GM19452 (cell line): ENCODE results near the gene HELT.

Experiments used
- ATAC-seq: cut with Tn5 transposase; IDR thresholded peaks from one replicate; pipeline ENCODE4 v1.9.1; 2021; ENCODE audit not compliant: unreplicated experiment

The HELT gene

DNA sequence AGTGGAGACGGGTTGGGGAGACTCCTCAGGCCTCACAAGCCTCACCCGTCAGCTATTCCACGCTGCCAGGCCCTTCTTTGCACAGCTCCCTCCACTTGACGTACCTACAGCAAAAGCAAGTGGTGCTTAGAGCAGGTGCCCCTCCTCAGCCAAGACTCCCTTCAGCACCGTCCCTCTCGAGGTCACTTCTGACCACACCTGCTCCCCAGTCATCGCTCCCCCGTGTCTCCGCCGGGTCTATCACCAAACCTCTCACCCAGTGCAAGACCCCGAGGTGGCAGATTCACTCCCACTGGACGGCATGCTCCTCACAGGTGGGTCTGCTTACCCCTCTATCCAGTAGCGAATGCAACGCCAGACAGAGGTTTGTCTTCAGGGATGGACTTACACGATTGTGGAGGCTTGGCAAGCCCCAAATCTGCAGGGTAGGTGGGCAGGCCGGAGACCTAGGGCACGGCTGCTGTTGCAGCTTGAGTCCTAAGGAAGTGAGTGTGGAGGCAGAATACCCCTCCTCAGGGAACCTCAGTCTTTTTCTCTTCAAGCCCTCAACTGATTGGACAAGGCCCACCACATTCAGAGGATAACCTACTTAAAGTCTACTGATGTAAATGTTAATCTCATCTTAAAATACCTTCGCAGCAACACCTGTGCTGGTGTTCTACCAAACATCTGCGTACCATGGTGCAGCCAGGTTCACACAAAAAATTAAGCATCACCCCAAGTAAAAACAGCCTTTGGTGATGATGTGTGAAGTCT, 14.5 kb upstream of the HELT start:
- ATAC-seq, result no peak

DNA sequence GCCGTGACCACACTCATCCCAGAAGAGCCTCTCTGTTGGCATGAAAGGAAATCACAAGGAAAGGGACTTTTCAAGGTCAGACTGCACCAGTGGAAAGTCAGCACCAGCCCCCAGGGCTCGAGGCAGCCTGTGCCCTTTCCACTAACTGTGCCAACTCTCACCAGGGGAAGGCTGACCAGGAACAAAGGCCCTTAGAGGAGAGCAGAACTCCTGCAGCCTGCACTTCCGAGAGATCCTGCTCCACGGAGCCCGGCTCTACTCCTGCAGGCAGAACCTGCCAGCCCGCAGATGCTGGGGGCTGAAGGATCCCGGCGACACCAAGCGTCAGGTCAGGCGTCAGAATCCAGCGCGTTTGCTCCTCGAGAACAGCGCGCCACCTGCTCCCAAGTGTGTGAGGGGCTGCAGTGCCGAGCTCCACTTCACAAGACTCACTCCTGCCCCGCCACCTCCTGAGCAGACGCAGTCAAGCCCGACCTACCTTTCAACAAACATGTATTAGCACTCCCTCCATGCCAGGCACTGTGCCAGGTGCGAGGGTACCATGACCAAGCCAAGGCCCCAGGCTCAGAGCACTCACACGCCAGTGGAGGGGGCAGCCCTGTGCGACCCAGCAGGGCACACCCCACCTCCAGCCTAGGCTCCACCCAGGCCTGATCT, 13.6 kb upstream of the HELT start:
- ATAC-seq, result peak; percentile 39

DNA sequence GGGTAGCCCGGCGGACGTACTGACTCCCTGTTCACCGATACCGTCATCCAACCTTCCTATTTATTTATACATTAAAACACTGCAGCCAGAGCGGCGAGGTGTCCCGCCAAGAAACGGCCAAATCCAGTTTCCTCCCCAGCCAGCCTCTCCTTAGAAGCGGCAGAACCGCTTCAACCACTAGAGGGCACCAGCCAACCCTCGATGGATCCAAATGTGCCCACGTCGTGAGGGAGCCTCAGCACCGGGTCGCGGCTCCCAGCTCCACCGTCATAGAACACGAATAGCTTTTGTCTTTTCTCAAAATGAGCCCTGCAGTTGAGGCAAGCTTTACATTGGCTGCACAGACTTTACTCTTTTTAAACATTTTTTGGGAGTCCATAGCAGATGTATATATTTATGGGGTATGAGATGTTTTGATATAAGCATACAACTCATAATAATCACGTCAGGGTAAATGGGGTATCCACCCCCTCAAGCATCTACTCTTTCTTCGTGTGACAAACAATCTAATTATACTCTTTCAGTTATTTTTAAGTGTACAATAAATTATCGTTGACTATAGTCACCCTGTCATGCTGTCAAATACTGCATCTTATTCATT, 13.0 kb upstream of the HELT start:
- peak; percentile 94 for ATAC-seq

DNA sequence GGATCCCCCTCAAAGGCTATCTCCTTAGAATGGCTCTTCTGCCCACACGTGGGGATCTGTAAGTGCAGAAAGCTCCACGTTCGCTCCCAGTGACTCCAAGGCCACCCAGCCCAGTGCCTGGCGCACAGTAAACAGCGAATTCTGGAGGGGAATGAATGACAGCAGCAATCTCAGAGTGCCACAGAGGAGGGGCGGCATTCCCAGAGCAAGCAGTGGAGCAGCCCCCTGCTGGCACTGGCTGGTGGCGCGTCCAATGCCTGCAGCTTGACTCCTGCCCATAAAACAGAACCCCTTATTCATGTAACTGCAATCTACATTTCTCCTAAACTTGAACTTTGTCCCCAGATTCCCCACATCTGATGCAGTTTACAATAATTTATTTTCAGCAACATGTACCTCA, 6.9 kb upstream of the HELT start:
- no peak for ATAC-seq

DNA sequence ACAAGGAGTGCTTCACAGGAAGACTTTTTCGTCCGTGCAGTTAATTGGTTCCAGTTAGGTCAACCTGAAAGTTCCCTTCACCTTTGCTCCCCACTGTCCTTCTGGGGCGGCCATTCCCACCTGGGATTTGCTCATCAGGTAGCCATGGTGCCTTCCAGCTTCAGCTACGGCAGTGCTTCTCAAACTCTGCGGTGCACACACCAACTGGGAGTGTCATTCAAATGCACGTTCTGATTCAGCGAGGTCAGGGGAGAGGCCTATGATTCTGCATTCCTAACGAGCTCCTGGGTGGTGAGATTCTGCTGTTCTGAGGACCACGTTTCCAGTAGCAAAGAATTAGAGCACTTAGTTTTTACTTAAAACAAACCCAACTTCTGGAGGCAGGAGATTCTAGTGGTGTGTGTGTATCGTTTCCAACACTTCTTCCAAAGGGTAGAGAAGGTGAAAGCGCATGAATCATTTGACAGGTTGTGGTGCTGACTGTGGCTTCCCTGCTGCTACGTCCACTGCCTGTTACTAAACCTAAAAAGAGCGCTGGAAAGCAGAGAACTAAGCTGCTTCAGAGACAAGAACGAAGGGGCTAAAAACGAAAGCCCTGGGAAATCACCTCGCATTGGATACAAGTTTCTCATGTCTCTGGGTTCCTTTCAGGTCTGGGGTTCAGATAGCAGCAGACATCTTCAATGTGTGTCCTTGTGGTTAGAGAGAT, 4.7 kb upstream of the HELT start:
- no peak for ATAC-seq

DNA sequence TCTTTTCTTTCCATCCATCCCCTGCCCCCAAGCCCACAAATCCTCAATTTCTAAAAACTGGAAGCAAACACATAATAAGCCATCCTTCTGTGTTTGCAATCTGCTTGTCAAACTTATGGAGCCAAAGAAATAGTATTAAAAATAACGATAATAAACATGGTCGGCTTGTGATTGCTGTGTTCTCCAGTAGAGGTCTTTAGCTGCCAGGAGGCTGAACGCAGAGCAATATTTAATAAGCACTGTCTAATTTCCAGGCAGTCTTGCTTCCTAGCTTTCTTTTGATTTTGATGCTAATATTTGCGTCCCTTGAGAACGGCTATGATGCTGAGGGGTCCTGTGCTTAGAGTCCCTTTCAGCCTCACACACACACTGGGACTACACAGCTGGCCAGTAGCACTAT, 3.2 kb upstream of the HELT start:
- ATAC-seq, result no peak

DNA sequence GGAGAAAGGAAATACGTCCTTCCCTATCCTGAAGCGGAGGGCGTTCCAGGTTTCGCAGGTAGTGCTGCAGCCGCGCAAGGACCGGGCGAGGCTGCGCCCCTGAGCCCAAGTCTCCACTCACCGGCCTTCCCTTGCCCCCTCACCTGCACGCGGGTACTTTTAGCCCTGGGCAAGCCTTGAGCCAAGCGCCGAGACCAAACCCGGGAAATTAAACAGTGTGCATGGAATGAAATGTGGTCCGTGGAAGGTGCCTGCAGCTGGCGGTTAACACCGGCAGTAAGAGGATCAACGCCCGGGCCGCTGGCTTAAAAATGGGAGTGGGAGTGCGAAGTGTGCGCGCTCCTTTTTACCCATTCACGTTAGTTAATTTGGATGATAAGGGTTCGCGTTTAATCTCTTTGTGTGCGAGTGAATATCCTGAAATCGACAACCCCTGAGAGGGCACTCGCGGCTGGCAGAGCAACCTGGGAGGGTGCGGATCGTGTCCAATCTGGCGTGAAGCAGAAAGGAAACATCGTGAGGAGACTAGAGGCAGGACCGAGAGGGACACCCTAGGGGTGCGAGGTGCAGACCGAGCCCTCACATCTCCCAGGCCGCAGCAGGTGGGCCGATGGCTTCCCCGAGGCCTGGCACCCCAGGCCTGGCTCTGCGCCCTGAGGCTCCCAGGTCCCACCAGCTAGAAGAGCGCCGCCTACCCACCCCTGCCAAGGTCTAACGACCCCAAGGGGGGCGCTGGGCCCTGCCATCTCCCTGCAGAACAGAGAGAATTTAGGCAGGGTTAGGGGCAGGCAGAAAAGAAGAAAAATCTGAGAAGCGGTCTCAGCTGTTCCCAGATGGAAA, 2.0 kb upstream of the HELT start:
- ATAC-seq, result no peak

DNA sequence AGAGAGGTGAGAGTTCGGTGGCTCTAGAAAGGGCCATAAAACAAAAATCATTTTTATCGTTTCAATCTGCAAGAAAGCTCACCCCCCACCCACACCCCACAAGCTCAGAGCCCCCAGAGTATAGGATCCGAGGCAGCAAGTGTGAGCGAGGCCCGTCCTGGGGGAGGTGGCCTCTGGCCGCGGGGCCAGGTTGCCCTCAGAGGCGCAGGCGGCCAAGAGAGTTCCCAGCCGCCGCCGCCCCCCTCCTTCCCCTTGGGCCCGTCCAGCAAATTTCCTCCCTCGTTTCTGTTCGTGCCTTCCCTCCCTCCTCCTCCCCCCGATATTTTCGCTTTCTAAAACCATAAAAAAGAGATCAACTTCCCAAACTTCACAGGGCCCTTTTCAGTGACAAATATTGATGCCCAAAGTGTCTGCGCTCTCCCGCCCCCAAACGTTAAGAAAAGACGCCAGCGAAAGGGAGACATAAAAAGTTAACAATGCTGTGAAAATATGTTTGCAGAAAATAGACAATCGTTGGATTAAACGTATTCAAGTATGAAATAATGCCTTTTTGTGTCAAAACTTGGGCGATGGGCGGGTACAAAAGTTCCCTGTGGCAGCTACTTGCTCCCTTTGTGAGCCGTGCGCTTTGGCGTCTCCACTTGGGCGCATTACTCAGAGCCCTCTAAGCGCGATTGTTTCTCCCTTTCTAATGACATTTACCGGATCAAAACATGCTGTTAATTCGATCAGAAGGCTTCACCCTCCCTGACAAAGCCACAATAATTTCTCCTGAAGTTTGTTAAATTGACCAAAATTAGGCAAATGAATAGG, 1.1 kb upstream of the HELT start:
- ATAC-seq, result no peak

DNA sequence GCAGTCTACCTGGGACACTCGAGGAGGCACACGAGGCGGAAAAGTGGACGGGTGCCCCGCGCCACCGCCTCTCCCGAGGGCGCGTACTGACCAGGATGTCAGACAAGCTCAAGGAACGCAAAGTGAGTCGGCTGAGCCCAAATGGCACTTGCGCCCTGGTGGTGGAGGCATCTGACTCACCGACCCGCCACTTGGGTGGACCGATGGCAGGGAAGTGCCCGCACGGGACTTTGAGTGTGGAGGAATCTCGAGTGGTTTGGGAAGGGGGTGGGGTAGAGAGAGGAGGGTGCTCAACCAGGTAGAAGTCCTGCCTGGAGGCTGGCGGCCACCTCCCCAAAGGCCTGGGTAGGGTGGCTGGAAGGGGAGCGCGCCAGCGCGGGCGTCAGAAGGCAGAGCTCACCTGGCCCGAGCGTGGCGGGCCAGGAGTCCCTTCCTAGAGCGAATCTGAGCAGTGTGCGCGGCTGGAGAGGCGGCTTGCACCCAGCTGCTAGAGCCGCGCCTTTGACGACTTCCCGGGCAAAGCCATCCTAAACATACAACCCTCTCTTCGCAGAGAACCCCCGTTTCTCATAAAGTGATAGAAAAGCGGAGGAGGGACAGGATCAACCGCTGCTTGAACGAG, 655 bp downstream of the HELT start:
- no peak for ATAC-seq

DNA sequence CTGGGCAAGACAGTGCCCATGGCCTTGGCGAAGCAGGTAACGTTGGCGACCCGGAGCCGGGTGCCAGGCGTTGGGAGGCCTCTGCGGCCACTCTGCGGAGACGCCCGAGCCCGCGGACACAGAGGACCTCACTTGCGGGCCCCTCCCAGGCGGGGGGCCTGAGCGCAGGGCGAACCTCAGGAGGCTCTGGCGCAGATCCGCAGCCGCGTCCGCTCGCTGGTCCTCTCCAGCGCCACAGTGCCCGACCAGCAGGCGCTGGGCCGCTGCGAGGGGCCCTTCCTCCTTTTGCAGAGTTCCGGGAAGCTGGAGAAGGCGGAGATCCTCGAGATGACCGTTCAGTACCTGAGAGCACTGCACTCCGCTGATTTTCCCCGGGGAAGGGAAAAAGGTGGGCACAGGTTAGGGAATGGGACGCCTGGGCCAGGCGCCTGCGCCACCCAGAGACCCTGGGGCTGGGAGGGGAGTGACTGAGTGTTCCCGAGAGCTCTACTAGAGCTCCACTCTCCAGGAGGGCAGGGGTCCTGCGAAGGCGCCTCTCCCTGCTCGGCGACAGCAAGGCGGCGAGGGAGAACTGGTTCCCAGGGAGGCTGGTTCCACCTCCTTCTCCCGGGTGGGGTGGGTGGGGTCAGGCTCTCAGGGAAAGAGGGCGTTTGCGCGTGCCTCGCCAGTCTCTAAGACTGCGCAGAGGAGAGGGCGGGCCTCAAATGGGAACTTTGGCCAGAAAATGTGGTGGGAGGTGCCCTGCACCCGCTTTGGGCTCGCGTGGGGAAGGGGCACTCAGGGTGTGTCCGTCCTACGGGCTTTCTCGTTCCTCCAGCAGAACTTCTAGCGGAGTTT, 1.4 kb downstream of the HELT start:
- no peak for ATAC-seq

DNA sequence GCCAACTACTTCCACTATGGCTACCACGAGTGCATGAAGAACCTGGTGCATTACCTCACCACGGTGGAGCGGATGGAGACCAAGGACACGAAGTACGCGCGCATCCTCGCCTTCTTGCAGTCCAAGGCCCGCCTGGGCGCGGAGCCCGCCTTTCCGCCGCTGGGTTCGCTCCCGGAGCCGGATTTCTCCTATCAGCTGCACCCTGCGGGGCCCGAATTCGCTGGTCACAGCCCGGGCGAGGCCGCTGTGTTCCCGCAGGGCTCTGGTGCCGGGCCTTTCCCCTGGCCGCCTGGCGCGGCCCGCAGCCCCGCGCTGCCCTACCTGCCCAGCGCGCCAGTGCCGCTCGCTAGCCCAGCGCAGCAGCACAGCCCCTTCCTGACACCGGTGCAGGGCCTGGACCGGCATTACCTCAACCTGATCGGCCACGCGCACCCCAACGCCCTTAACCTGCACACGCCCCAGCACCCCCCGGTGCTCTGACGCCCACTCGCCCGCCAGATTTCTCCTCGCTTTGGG, 2.1 kb downstream of the HELT start:
- no peak for ATAC-seq

DNA sequence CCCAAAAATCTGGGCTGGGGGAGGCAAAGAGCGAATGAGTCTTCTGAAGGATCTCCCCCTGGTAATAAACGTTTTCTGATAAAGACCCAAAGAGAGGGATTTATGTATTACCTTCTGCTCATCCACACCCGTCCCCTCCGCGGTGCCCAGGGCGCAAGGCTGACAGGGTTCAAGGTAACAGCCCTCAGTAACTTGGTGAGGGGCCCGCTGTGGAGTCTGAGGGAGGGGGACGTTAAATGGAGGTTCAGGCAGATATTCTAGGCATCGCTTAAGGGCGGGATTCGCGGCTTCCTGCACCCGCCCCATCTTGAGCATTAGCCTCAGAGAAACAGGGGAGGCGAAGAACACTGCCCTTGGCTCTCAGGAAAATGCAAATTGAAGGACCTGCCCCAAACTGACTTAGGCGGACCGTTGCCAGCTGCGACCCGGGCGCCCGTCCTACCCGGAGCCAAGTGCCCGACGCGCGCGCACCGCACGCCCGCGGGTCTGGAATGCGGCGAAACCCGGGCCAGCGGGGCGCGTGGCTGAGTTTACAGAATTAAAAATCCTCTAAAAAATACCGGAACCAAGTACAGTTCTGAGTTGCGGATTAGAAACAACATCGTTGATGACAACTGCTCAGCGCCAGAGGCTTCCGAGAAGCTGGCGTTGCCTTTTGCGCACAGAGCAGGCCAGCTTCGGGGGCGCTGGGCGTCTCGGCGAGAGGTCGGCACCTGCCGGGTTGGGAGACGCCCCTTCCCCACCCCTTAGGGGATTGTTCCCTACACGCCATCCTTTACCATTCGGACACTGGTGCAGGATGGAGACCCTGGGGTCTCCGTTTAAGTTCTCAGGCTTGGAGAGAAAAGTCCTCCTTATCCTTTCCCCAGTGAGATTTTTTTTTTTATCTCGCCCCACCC, 2.8 kb downstream of the HELT start:
- ATAC-seq, result no peak

DNA sequence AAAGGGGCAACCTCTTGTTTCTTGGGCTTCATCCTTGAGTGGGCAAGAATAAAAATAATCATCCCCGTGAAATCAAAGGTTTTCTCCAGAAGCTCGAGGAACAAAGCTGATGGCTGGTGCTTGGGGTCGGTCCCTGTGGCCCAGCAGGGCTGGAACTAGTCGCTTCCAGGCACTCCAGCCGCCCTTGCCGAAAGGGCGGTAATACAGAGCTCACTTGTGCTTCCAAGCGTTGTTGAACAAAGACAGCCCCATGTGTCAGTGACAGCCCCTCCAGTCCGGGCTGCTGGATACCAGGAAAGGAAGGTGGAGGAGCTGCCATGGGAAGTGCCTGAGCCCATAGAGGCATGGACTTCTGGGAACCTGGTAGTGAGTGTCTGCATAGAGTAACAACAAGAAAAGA, 5.2 kb downstream of the HELT start:
- ATAC-seq, result no peak

DNA sequence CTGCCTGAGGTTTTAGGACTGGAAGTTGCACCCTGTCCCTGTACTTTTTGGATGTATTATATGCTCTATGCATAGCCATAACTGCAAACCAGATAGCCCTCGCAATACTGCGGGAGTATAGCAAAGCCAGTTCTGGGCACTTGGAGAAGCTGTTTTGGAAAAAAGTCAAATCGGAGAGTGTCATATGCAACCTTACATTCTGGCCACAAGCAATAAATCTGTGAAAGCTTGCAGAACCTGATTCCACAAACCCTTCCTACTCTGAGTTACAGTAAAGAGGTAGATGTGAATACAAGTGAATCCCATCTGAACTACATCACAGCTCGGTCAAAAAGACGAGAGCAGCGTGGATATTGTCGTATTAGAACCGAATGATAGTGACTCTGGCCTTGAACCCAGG, 10.3 kb downstream of the HELT start:
- no peak for ATAC-seq

DNA sequence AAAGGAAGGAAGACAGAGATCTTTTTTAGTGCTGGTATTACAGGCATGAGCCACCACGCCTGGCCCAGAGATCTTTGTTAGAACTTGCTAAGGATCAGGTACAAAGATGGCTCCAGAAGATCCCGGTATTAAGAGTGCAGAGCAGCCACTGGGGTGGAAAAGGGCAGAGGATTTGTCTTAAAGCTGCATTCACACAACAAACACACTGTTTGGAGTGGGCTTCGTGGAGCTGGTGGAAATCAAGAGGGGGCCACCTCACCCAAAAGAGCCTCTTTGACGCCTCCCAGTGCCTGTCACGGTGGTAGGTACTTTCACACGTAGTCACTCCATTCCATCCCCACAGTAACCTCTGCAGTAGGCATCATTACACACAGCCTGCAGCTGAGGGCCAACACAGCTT, 13.3 kb downstream of the HELT start:
- ATAC-seq, result no peak

DNA sequence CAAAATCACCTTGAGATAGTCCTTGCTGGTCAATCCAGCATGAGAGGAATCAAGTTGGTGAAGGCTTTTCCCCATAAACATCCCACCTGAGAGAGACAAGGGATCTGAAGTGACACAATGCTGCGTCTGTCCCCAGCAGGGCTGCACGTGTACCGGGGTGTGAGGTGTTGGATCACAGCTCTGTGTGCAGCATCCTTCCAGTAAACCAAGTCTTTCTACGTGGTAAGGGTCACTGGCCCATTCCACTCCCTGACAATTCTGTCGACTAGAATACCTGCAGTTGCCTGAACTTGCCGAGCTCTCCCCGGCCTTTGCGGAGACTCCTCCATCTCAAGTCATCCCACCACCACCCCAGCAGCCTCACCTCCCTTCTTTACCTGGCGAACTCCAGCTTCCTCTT, 14.8 kb downstream of the HELT start:
- ATAC-seq, result no peak

DNA sequence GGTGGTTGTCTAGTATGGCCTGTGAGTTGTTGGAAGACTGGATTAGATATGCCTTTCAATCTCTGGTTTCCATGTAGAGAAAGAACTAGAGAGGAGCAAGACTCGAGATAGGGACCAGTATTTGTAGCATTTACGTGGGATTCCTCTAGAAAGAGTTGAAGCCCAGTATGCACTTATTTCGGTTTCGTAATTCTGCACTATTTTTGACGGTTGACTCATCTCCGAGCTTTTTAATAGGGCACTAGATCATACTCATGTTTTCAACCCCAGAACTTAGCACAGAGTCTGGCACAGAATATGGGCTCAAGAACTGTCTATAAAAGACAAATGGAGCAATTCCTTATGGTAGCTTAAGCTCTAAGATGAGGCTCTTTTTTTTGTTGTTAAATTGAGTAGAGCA, 15.7 kb downstream of the HELT start:
- no peak for ATAC-seq

DNA sequence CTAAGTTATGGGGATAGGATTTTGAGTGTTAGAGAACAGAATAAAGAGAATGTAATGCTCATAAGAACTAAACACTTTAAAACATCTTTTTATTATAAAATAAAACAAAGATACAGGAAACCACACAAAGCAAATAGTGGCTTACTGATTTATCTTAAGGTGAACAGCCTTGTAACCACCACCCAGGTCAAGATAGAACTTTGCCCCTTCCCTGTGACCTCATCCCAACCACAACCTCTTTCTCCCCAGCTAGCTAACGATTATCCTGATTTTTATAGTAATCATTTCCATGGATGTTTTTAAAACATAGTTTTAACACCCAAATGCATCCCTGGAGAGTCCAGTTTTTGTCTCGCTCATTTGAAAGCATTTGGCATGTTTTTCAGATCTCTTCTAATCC, 17.0 kb downstream of the HELT start:
- no peak for ATAC-seq
